Neural progenitor cell (in vitro differentiated cells): ENCODE results near the gene COL15A1.

Experiments
- EZH2phosphoT487 ChIP-seq: fragments of 200-600 bp; sonication (generic); IDR thresholded peaks from 2 replicates; pipeline ENCODE4 v1.6.1; 2017; ENCODE audit warnings: antibody characterized with exemption
- TF ChIP-seq, protein P1 (sequence below): fragments of 200-600 bp; sonication (generic); IDR thresholded peaks from 2 replicates; pipeline ENCODE4 v1.5.1; 2017; ENCODE audit warnings: antibody characterized with exemption, mild to moderate bottlenecking

DNA sequence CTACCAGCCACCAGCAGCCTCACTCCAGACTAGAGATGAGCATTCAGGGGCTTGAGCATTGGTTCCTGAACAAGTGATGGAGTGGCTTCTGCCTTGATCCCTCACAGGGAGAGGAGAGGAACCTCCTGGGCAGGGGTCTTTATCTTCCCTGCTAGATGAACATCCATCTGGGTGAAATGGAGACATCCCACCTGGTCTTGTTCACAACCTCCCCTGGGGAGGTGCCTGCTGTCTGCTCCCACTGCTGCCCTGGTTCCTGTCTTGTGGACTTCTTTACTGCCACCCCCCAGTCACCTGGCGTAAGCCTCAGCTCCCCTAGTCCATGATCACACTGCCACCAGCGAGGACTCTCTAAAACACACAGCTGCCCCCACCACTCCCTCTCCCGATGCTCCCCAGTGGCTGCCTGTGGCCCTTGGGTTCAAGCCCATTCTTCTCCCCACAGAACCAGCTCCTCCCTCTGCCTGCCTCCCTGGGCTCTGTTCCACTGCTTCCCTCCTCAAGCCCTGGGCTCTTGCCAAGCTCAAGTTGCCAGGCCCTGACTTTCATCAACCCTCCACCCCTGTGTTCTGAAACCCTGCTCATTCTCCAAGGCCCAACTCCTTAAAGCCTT, 51.5 kb downstream of the COL15A1 start:
- no peak for TF ChIP-seq EZH2phosphoT487
- TF ChIP-seq, protein P1, sequence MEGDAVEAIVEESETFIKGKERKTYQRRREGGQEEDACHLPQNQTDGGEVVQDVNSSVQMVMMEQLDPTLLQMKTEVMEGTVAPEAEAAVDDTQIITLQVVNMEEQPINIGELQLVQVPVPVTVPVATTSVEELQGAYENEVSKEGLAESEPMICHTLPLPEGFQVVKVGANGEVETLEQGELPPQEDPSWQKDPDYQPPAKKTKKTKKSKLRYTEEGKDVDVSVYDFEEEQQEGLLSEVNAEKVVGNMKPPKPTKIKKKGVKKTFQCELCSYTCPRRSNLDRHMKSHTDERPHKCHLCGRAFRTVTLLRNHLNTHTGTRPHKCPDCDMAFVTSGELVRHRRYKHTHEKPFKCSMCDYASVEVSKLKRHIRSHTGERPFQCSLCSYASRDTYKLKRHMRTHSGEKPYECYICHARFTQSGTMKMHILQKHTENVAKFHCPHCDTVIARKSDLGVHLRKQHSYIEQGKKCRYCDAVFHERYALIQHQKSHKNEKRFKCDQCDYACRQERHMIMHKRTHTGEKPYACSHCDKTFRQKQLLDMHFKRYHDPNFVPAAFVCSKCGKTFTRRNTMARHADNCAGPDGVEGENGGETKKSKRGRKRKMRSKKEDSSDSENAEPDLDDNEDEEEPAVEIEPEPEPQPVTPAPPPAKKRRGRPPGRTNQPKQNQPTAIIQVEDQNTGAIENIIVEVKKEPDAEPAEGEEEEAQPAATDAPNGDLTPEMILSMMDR, result no peak
